Endothelial cell of umbilical vein (primary cell): ENCODE results near the gene FBXO21. TPM values are rescaled to one million over a fixed set of nuclear protein-coding genes. Genes with fewer than 3 reads are reported as not detected.

Experiments used
- BruUV-seq: library from RNA; stranded (reverse); fragments of 400-500 nt; replicated peaks from 2 replicates; lab custom pipeline; 2021; lab: Mats Ljungman, UMichigan
- CTCF ChIA-PET: fragments of 300-600, 350-600 bp; sonication (Branson Sonifier 250); formaldehyde crosslinking; loops from one replicate; lab custom pipeline; 2021; ENCODE audit warnings: antibody characterized with exemption, inconsistent platforms; lab: Charles Lee
- POLR2A ChIA-PET: fragments of 300-600, 350-600 bp; sonication (Branson Sonifier 250); formaldehyde crosslinking; loops from one replicate; lab custom pipeline; 2021; ENCODE audit warnings: antibody characterized with exemption, inconsistent platforms; lab: Charles Lee
- DNase-seq: peaks from one replicate; pipeline ENCODE4 v3.0.0-alpha.2; 2011; ENCODE audit warnings: low read depth, low spot score
- FAIRE-seq: peaks from 2 replicates; lab custom pipeline; 2011; peaks lifted over from hg19 to GRCh38; lab: Jason Lieb, UNC
- H2AFZ ChIP-seq: 2 replicates; pipeline ENCODE4 v1.6.0; 2012; ENCODE audit warnings: low read depth, low read length, control low read depth, inconsistent platforms
- H3K27ac ChIP-seq: 2 replicates; pipeline ENCODE4 v1.5.1; 2011; ENCODE audit warnings: low read depth, mild to moderate bottlenecking, control low read depth, low read length, moderate library complexity; ENCODE audit not compliant: insufficient read depth
- H3K27me3 ChIP-seq, 2 experiments: 2 replicates each; pipeline versions ENCODE4 v1.6.0 to v1.6.1; 2011; ENCODE audit warnings: low read length in 2 of 2, mixed read lengths in 1 of 2; ENCODE audit not compliant: control insufficient read depth in 2 of 2, insufficient read depth in 2 of 2
- H3K36me3 ChIP-seq, 2 experiments: 2 replicates in 1 of 2; 3 replicates in 1 of 2; pipeline ENCODE4 v1.5.1; 2011; ENCODE audit warnings: low read length in 2 of 2, mild to moderate bottlenecking in 1 of 2, moderate library complexity in 1 of 2; ENCODE audit not compliant: control insufficient read depth in 2 of 2, insufficient read depth in 2 of 2; ENCODE audit errors: extremely low read depth in 1 of 2
- H3K4me1 ChIP-seq: 3 replicates; pipeline ENCODE4 v1.5.1; 2011; ENCODE audit warnings: mild to moderate bottlenecking, low read length; ENCODE audit not compliant: control insufficient read depth, insufficient read depth; ENCODE audit errors: extremely low read depth
- H3K4me2 ChIP-seq: 2 replicates; pipeline ENCODE4 v1.6.1; 2011; ENCODE audit warnings: low read length, control low read depth, mixed read lengths; ENCODE audit not compliant: insufficient read depth
- H3K4me3 ChIP-seq, 3 experiments: fragments of 200-600 bp in 1 of 3; sonication (generic), shearing (Covaris generic) in 1 of 3; replicated peaks in 1 of 3; 2 replicates each; pipeline ENCODE4 v1.5.1; 2011 to 2016; ENCODE audit warnings: control low read depth in 3 of 3, low read length in 3 of 3, mild to moderate bottlenecking in 2 of 3, inconsistent platforms in 1 of 3, low read depth in 1 of 3, moderate library complexity in 1 of 3; ENCODE audit not compliant: insufficient read depth in 1 of 3
- H3K79me2 ChIP-seq: 2 replicates; pipeline ENCODE4 v1.6.0; 2012; ENCODE audit warnings: low read length, inconsistent platforms; ENCODE audit not compliant: control insufficient read depth, insufficient read depth
- H3K9ac ChIP-seq: replicated peaks from 2 replicates; pipeline ENCODE3; 2011; ENCODE audit warnings: low read length, control low read depth; ENCODE audit not compliant: insufficient read depth; ENCODE audit errors: extremely low read depth
- H3K9me1 ChIP-seq: replicated peaks from 3 replicates; pipeline ENCODE4 v1.6.0; 2011; ENCODE audit warnings: mild to moderate bottlenecking, low read length; ENCODE audit not compliant: control insufficient read depth, insufficient read depth; ENCODE audit errors: extremely low read depth
- H3K9me3 ChIP-seq: replicated peaks from 2 replicates; pipeline ENCODE4 v1.5.1; 2012; ENCODE audit warnings: low read length, inconsistent platforms; ENCODE audit not compliant: control insufficient read depth, insufficient read depth
- H4K20me1 ChIP-seq: replicated peaks from 2 replicates; pipeline ENCODE3; 2011; ENCODE audit warnings: mild to moderate bottlenecking, low read length; ENCODE audit not compliant: control insufficient read depth, insufficient read depth; ENCODE audit errors: extremely low read depth
- EZH2 ChIP-seq: IDR thresholded peaks from 2 replicates; pipeline ENCODE4 v1.6.1; 2012; ENCODE audit warnings: borderline replicate concordance, low read depth, mild to moderate bottlenecking, moderate library complexity, low read length, inconsistent platforms; ENCODE audit not compliant: severe bottlenecking
- FOS ChIP-seq: IDR thresholded peaks from 2 replicates; pipeline ENCODE4 v1.6.1; 2011; ENCODE audit warnings: mild to moderate bottlenecking, low read length, moderate library complexity, borderline replicate concordance; ENCODE audit not compliant: insufficient read depth
- GATA2 ChIP-seq: IDR thresholded peaks from 2 replicates; pipeline ENCODE4 v1.7.0; 2011; ENCODE audit warnings: low read depth, mild to moderate bottlenecking, moderate library complexity, mixed read lengths, low read length; ENCODE audit not compliant: insufficient read length, insufficient read depth
- JUN ChIP-seq: IDR thresholded peaks from 2 replicates; pipeline ENCODE4 v1.6.1; 2011; ENCODE audit warnings: borderline replicate concordance, low read depth; ENCODE audit not compliant: insufficient read length, insufficient read depth
- MYC ChIP-seq: IDR thresholded peaks from one replicate; pipeline ENCODE4 v1.6.1; 2011; ENCODE audit warnings: mild to moderate bottlenecking, low read depth, low read length
- POLR2A ChIP-seq: IDR thresholded peaks from 2 replicates; pipeline ENCODE4 v1.6.1; 2012; ENCODE audit warnings: low read depth, mild to moderate bottlenecking, control low read depth, low read length
- POLR2AphosphoS5 ChIP-seq: IDR thresholded peaks from 2 replicates; pipeline ENCODE4 v1.6.1; 2012; ENCODE audit warnings: low read depth, mild to moderate bottlenecking, control low read depth, low read length, moderate library complexity; ENCODE audit not compliant: insufficient read depth
- dilution Hi-C: fragments of 300-500 bp; cut with MboI; formaldehyde crosslinking; loops from one replicate; pipeline ENCODE4 v1.15.0; 2019; ENCODE audit warnings: low sequenced_read_pairs; ENCODE audit not compliant: extremely low pct_ligation_motif_present
- intact Hi-C: fragments of 100-400 bp; cut with micrococcal nuclease; formaldehyde crosslinking; loops from one replicate; pipeline ENCODE4 v1.10.0; 2022
- polyA plus RNA-seq, 4 experiments: library from polyadenylated mRNA; depleted of rRNA in 3 of 4; stranded (reverse) in 3 of 4; unstranded in 1 of 4; fragments of >200 nt; gene quantifications; 2 replicates each; pipeline versions ENCODE4 v1.2.1 to v1.2.3, GENCODE V29; 2011 to 2012; ENCODE audit warnings: missing spikeins in 1 of 4
- total RNA-seq: library from RNA; stranded (reverse); gene quantifications from 2 replicates; pipeline ENCODE4 v1.2.3, GENCODE V29; 2021
- TF ChIP-seq, protein P1 (sequence below): IDR thresholded peaks from 2 replicates; pipeline ENCODE4 v1.6.1; 2011; ENCODE audit not compliant: insufficient read depth, insufficient read length
- TF ChIP-seq, protein P2 (sequence below), 2 donors: IDR thresholded peaks; 1 replicate in 1 of 2; 2 replicates in 1 of 2; pipeline ENCODE4 v1.5.1; 2011; ENCODE audit warnings: low read length in 2 of 2, mild to moderate bottlenecking in 2 of 2, moderate library complexity in 2 of 2, control low read depth in 1 of 2, inconsistent platforms in 1 of 2, low read depth in 1 of 2; ENCODE audit not compliant: insufficient read depth in 1 of 2; ENCODE audit errors: extremely low read depth in 1 of 2

The FBXO21 gene
- total and polyA plus RNA-seq, 2 donors (not counting 3 experiments of a cell fraction or from before 2014, with no cell fraction given): 41.6 to 66.7 TPM

DNA sequence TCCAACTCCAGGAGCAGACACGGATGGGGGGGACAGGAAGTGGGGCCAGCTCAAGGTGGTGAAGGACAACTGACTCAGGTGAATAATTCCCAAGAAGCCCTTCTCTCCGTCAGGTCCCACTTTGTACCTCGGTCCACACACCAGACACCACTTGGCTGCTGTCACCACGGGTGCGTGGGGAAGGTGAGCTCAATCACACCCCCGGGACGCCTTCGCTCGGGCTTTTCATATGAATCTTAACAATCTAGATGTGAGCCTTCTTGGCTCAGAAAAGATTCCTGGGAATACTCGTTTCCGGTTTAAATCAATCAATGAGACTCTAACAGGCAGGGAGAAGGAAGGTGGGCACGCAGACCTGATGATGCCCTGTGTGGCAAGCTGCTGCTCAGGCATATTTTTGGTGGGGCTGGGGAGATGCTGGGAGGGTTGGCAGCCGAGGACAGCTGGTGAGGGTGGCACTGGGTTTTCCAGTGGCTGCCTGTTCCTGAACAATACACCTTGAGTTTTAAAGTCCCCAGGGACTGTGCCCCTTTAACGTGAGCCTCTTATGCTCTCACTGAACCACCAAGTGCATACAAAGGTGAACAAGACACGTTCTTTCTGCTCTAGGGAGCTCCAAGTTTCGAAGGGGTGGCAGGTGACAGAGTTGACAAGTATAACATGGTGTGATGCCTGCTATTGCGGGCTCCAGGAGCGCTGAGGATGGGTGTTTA lies 96.2 kb downstream of the FBXO21 start:
- intact Hi-C loops: no loop called here
- Histone ChIP-seq H3K9me3 (no peaks in the 10 kb centered on the region), H3K4me2 (no peak overlapping the region), H3K27ac (no peak overlapping the region), H3K27me3 (peaks cover 24 to 27% of the 10 kb centered on the region in 2 experiments), H3K9me1 (no peaks in the 10 kb centered on the region), H3K36me3 (no peaks in the 10 kb centered on the region), H3K9ac (no peak overlapping the region), H3K4me1 (no peaks in the 10 kb centered on the region), H2AFZ (no peak overlapping the region), H3K79me2 (no peaks in the 10 kb centered on the region), H4K20me1 (no peaks in the 10 kb centered on the region), H3K4me3 (no peak overlapping the region)
- dilution Hi-C loops: no loop called here
- ChIA-PET CTCF (interaction anchor here (0.7 kb wide), 1 partner anchor 458 kb away, joined by 3 read pairs; no protein-coding TSS in a partner anchor), POLR2A (no interaction called here)
- no peak for FAIRE-seq
- TF ChIP-seq JUN (no peak), MYC (no peak), FOS (no peak), POLR2AphosphoS5 (no peak), EZH2 (no peak), POLR2A (no peak), GATA2 (no peak)
- TF ChIP-seq, protein P1, sequence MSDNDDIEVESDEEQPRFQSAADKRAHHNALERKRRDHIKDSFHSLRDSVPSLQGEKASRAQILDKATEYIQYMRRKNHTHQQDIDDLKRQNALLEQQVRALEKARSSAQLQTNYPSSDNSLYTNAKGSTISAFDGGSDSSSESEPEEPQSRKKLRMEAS: no peak
- TF ChIP-seq, protein P2, sequence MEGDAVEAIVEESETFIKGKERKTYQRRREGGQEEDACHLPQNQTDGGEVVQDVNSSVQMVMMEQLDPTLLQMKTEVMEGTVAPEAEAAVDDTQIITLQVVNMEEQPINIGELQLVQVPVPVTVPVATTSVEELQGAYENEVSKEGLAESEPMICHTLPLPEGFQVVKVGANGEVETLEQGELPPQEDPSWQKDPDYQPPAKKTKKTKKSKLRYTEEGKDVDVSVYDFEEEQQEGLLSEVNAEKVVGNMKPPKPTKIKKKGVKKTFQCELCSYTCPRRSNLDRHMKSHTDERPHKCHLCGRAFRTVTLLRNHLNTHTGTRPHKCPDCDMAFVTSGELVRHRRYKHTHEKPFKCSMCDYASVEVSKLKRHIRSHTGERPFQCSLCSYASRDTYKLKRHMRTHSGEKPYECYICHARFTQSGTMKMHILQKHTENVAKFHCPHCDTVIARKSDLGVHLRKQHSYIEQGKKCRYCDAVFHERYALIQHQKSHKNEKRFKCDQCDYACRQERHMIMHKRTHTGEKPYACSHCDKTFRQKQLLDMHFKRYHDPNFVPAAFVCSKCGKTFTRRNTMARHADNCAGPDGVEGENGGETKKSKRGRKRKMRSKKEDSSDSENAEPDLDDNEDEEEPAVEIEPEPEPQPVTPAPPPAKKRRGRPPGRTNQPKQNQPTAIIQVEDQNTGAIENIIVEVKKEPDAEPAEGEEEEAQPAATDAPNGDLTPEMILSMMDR (IDR thresholded peaks at IDR 0.05; ENCODE audit: extremely low read depth in 1 of 2, insufficient read depth in 1 of 2, low read depth in 1 of 2, low read length in 2 of 2): no peak
- DNase-seq: no peak
- no TSS peak for BruUV-seq
